WTC11 (cell line): ENCODE measurements around the gene RLN3.

Source experiments
- ATF6 ChIP-seq: sonication (generic); formaldehyde crosslinking; IDR thresholded peaks from 2 replicates; pipeline ENCODE4 v1.8.1; 2023; ENCODE audit warnings: mild to moderate bottlenecking, missing genetic modification reagents
- E2F4 ChIP-seq: sonication (generic); formaldehyde crosslinking; IDR thresholded peaks from 2 replicates; pipeline ENCODE4 v1.8.1; 2022; ENCODE audit warnings: low read depth, mild to moderate bottlenecking, moderate library complexity, missing genetic modification reagents, borderline replicate concordance
- IRF2 ChIP-seq: sonication (generic); formaldehyde crosslinking; IDR thresholded peaks from 2 replicates; pipeline ENCODE4 v1.8.0; 2022; ENCODE audit warnings: low read depth, missing genetic modification reagents, borderline replicate concordance
- MYBL2 ChIP-seq: sonication (generic); formaldehyde crosslinking; IDR thresholded peaks from 2 replicates; pipeline ENCODE4 v1.8.1; 2023; ENCODE audit warnings: mild to moderate bottlenecking, moderate library complexity, missing genetic modification reagents
- NR3C1 ChIP-seq: sonication (generic); formaldehyde crosslinking; conservative IDR thresholded peaks from 2 replicates; pipeline ENCODE4 v1.8.1; 2023; ENCODE audit warnings: low read depth, mild to moderate bottlenecking, missing genetic modification reagents
- RELA ChIP-seq: sonication (generic); formaldehyde crosslinking; IDR thresholded peaks from 2 replicates; pipeline ENCODE4 v1.8.1; 2022; ENCODE audit warnings: missing genetic modification reagents, mild to moderate bottlenecking, borderline replicate concordance
- SP1 ChIP-seq: sonication (generic); formaldehyde crosslinking; conservative IDR thresholded peaks from 2 replicates; pipeline ENCODE4 v1.8.1; 2022; ENCODE audit warnings: missing genetic modification reagents
- ZNF396 ChIP-seq: fragments of 250-450 bp; sonication (Bioruptor Pico); IDR thresholded peaks from 2 replicates; pipeline ENCODE4 v1.8.0; 2021; ENCODE audit warnings: mild to moderate bottlenecking, moderate library complexity, borderline replicate concordance
- TF ChIP-seq, protein P1 (sequence below): fragments of 200-600 bp; IDR thresholded peaks from 2 replicates; pipeline ENCODE4 v1.8.0; 2022; ENCODE audit warnings: antibody characterized with exemption
- TF ChIP-seq, protein P2 (sequence below): sonication (generic); formaldehyde crosslinking; IDR thresholded peaks from 2 replicates; pipeline ENCODE4 v1.8.0; 2023; ENCODE audit warnings: missing genetic modification reagents, mild to moderate bottlenecking, borderline replicate concordance
- TF ChIP-seq, protein P3 (sequence below): sonication (generic); formaldehyde crosslinking; IDR thresholded peaks from 2 replicates; pipeline ENCODE4 v1.8.1; 2022; ENCODE audit warnings: low read depth, missing genetic modification reagents, borderline replicate concordance
- TF ChIP-seq, protein P4 (sequence below): sonication (generic); formaldehyde crosslinking; IDR thresholded peaks from 2 replicates; pipeline ENCODE4 v1.8.1; 2023; ENCODE audit warnings: mild to moderate bottlenecking, missing genetic modification reagents, moderate library complexity
- TF ChIP-seq, protein P5 (sequence below): sonication (generic); formaldehyde crosslinking; IDR thresholded peaks from 2 replicates; pipeline ENCODE4 v1.8.1; 2022; ENCODE audit warnings: missing genetic modification reagents, borderline replicate concordance

GRCh38 chr19:14031719-14032480 is 4.0 kb downstream of the RLN3 start, which contains the start of gene IL27RA:
- TF ChIP-seq, protein P1, sequence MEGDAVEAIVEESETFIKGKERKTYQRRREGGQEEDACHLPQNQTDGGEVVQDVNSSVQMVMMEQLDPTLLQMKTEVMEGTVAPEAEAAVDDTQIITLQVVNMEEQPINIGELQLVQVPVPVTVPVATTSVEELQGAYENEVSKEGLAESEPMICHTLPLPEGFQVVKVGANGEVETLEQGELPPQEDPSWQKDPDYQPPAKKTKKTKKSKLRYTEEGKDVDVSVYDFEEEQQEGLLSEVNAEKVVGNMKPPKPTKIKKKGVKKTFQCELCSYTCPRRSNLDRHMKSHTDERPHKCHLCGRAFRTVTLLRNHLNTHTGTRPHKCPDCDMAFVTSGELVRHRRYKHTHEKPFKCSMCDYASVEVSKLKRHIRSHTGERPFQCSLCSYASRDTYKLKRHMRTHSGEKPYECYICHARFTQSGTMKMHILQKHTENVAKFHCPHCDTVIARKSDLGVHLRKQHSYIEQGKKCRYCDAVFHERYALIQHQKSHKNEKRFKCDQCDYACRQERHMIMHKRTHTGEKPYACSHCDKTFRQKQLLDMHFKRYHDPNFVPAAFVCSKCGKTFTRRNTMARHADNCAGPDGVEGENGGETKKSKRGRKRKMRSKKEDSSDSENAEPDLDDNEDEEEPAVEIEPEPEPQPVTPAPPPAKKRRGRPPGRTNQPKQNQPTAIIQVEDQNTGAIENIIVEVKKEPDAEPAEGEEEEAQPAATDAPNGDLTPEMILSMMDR = peak; percentile 66; the same call in 1 of the 2 replicates
- TF ChIP-seq E2F4 (CRISPR knock-in tag) = no peak
- TF ChIP-seq, protein P2, sequence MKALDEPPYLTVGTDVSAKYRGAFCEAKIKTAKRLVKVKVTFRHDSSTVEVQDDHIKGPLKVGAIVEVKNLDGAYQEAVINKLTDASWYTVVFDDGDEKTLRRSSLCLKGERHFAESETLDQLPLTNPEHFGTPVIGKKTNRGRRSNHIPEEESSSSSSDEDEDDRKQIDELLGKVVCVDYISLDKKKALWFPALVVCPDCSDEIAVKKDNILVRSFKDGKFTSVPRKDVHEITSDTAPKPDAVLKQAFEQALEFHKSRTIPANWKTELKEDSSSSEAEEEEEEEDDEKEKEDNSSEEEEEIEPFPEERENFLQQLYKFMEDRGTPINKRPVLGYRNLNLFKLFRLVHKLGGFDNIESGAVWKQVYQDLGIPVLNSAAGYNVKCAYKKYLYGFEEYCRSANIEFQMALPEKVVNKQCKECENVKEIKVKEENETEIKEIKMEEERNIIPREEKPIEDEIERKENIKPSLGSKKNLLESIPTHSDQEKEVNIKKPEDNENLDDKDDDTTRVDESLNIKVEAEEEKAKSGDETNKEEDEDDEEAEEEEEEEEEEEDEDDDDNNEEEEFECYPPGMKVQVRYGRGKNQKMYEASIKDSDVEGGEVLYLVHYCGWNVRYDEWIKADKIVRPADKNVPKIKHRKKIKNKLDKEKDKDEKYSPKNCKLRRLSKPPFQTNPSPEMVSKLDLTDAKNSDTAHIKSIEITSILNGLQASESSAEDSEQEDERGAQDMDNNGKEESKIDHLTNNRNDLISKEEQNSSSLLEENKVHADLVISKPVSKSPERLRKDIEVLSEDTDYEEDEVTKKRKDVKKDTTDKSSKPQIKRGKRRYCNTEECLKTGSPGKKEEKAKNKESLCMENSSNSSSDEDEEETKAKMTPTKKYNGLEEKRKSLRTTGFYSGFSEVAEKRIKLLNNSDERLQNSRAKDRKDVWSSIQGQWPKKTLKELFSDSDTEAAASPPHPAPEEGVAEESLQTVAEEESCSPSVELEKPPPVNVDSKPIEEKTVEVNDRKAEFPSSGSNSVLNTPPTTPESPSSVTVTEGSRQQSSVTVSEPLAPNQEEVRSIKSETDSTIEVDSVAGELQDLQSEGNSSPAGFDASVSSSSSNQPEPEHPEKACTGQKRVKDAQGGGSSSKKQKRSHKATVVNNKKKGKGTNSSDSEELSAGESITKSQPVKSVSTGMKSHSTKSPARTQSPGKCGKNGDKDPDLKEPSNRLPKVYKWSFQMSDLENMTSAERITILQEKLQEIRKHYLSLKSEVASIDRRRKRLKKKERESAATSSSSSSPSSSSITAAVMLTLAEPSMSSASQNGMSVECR = 0 out of 2 replicates have a peak, but pooled peaks have one; percentile 58
- TF ChIP-seq, protein P3, sequence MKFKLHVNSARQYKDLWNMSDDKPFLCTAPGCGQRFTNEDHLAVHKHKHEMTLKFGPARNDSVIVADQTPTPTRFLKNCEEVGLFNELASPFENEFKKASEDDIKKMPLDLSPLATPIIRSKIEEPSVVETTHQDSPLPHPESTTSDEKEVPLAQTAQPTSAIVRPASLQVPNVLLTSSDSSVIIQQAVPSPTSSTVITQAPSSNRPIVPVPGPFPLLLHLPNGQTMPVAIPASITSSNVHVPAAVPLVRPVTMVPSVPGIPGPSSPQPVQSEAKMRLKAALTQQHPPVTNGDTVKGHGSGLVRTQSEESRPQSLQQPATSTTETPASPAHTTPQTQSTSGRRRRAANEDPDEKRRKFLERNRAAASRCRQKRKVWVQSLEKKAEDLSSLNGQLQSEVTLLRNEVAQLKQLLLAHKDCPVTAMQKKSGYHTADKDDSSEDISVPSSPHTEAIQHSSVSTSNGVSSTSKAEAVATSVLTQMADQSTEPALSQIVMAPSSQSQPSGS (CRISPR knock-in tag) = no peak
- TF ChIP-seq RELA (CRISPR knock-in tag) = no peak
- TF ChIP-seq IRF2 (CRISPR knock-in tag) = no peak
- TF ChIP-seq ZNF396 (CRISPR knock-in tag) = no peak
- no peak for TF ChIP-seq NR3C1 (CRISPR knock-in tag)
- TF ChIP-seq ATF6 (CRISPR knock-in tag) = no peak
- 0 out of 2 replicates have a peak, but pooled peaks have one; percentile 48 for TF ChIP-seq MYBL2
- TF ChIP-seq SP1 = no peak; the same call in 1 of the 2 replicates
- TF ChIP-seq, protein P4, sequence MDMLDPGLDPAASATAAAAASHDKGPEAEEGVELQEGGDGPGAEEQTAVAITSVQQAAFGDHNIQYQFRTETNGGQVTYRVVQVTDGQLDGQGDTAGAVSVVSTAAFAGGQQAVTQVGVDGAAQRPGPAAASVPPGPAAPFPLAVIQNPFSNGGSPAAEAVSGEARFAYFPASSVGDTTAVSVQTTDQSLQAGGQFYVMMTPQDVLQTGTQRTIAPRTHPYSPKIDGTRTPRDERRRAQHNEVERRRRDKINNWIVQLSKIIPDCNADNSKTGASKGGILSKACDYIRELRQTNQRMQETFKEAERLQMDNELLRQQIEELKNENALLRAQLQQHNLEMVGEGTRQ = no peak
- TF ChIP-seq, protein P5, sequence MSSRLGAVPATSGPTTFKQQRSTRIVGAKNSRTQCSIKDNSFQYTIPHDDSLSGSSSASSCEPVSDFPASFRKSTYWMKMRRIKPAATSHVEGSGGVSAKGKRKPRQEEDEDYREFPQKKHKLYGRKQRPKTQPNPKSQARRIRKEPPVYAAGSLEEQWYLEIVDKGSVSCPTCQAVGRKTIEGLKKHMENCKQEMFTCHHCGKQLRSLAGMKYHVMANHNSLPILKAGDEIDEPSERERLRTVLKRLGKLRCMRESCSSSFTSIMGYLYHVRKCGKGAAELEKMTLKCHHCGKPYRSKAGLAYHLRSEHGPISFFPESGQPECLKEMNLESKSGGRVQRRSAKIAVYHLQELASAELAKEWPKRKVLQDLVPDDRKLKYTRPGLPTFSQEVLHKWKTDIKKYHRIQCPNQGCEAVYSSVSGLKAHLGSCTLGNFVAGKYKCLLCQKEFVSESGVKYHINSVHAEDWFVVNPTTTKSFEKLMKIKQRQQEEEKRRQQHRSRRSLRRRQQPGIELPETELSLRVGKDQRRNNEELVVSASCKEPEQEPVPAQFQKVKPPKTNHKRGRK = no peak
